PC-3 (cell line): Measurements from ENCODE around the gene IL17RB. TPM values are rescaled to one million over a fixed set of nuclear protein-coding genes. Genes with fewer than 3 reads are reported as not detected.

Source experiments
- ATAC-seq: fragments of 200-7000 bp; cut with Tn5 transposase; 2 replicates; pipeline ENCODE4 v1.9.1; 2020; ENCODE audit warnings: mild to moderate bottlenecking, moderate library complexity
- BruUV-seq: library from RNA; stranded (reverse); fragments of 400-500 nt; replicated peaks from 2 replicates; lab custom pipeline; 2021; lab: Mats Ljungman, UMichigan
- CTCF ChIA-PET: fragments of 300-600 bp; sonication (Branson Sonifier 250); formaldehyde crosslinking; loops from one replicate; lab custom pipeline; 2022; ENCODE audit warnings: antibody characterized with exemption; lab: Charles Lee
- POLR2A ChIA-PET: fragments of 300-600 bp; sonication (Branson Sonifier 250); formaldehyde crosslinking; loops from one replicate; lab custom pipeline; 2022; ENCODE audit warnings: antibody characterized with exemption; ENCODE audit not compliant: unreplicated experiment; lab: Charles Lee
- DNase-seq: peaks from one replicate; pipeline ENCODE4 v3.0.0-alpha.2; 2015
- H2AFZ ChIP-seq: fragments of 300-600 bp; sonication (generic); 2 replicates; pipeline ENCODE4 v1.6.0; 2016; ENCODE audit warnings: antibody characterized with exemption, low read length
- H3F3A ChIP-seq: fragments of 300-600 bp; sonication (generic); one replicate; pipeline ENCODE4 v1.6.0; 2017; ENCODE audit warnings: antibody characterized with exemption, low read length, control low read depth, mild to moderate bottlenecking; ENCODE audit not compliant: unreplicated experiment
- H3K27ac ChIP-seq: fragments of 300-600 bp; sonication (generic); 2 replicates; pipeline ENCODE4 v1.5.1; 2016; ENCODE audit warnings: mild to moderate bottlenecking, low read length
- H3K27me3 ChIP-seq: fragments of 300-600 bp; sonication (generic); 2 replicates; pipeline ENCODE4 v1.6.1; 2016; ENCODE audit warnings: low read length, mixed read lengths
- H3K36me3 ChIP-seq: fragments of 300-600 bp; sonication (generic); 2 replicates; pipeline ENCODE4 v1.6.1; 2016; ENCODE audit warnings: low read depth, mixed run types, low read length, mixed read lengths
- H3K4me1 ChIP-seq: fragments of 300-600 bp; sonication (generic); 2 replicates; pipeline ENCODE4 v1.5.1; 2016; ENCODE audit warnings: low read length; ENCODE audit not compliant: insufficient read depth
- H3K4me2 ChIP-seq: fragments of 300-600 bp; sonication (generic); 2 replicates; pipeline ENCODE4 v1.6.0; 2016; ENCODE audit warnings: low read length
- H3K4me3 ChIP-seq: fragments of 300-600 bp; sonication (generic); 2 replicates; pipeline ENCODE4 v1.5.1; 2016; ENCODE audit warnings: mild to moderate bottlenecking, low read length, mixed read lengths
- H3K79me2 ChIP-seq: fragments of 300-600 bp; sonication (generic); 2 replicates; pipeline ENCODE4 v1.6.1; 2017; ENCODE audit warnings: low read length, mixed read lengths
- H3K9ac ChIP-seq: fragments of 300-600 bp; sonication (generic); 2 replicates; pipeline ENCODE4 v1.6.0; 2016; ENCODE audit warnings: mild to moderate bottlenecking, low read length
- H3K9me2 ChIP-seq: fragments of 300-600 bp; sonication (generic); replicated peaks from 2 replicates; pipeline ENCODE4 v1.6.1; 2016; ENCODE audit warnings: mixed run types, low read length, mixed read lengths
- H3K9me3 ChIP-seq: fragments of 300-600 bp; sonication (generic); 2 replicates; pipeline ENCODE4 v1.6.1; 2016; ENCODE audit warnings: low read length, mixed read lengths
- H4K20me1 ChIP-seq: fragments of 300-600 bp; sonication (generic); 2 replicates; pipeline ENCODE4 v1.6.1; 2016; ENCODE audit warnings: low read length, mixed read lengths
- CTCF ChIP-seq: fragments of 300-600 bp; sonication (generic); conservative IDR thresholded peaks from 2 replicates; pipeline ENCODE4 v1.5.1; 2017; ENCODE audit warnings: antibody characterized with exemption, low read depth, mild to moderate bottlenecking, low read length
- EZH2 ChIP-seq: fragments of 300-600 bp; sonication (generic); IDR thresholded peaks from one replicate; pipeline ENCODE4 v1.6.1; 2017; ENCODE audit warnings: antibody characterized with exemption, mild to moderate bottlenecking, low read length; ENCODE audit not compliant: unreplicated experiment
- EZH2phosphoT487 ChIP-seq: fragments of 300-600 bp; sonication (generic); IDR thresholded peaks from 2 replicates; pipeline ENCODE4 v1.6.1; 2018; ENCODE audit warnings: mild to moderate bottlenecking, antibody characterized with exemption, low read length, borderline replicate concordance
- intact Hi-C: fragments of 100-400 bp; cut with micrococcal nuclease; formaldehyde crosslinking; loops from 2 replicates; pipeline ENCODE4 v1.9.0; 2023
- total RNA-seq: library from RNA; depleted of rRNA; stranded (reverse); fragments of >200 nt; gene quantifications from 2 replicates; pipeline ENCODE4 v1.2.3, GENCODE V29; 2014

The IL17RB gene
- total RNA-seq, 1 experiment from 2014 or later: 2.3 TPM

- Histone ChIP-seq H3K27me3 (no peaks in the 10 kb centered on the region), H2AFZ (no peak overlapping the region), H3K9me3 (no peaks in the 10 kb centered on the region), H3K36me3 (peaks cover 7% of the 10 kb centered on the region; the same call in 1 of the 2 replicates), H3K9me2 (no peaks in the 10 kb centered on the region), H3F3A (no peaks in the 10 kb centered on the region), H4K20me1 (no peaks in the 10 kb centered on the region), H3K4me1 (no peaks in the 10 kb centered on the region), H3K27ac (no peak overlapping the region), H3K9ac (no peak overlapping the region), H3K79me2 (no peaks in the 10 kb centered on the region), H3K4me2 (no peak overlapping the region), H3K4me3 (no peak overlapping the region)
- ATAC-seq (no peak), DNase-seq (no peak)
- POLR2A ChIA-PET: no interaction called here
- CTCF ChIA-PET: no interaction called here
- intact Hi-C loops: no loop called here
- no peak for TF ChIP-seq EZH2
- TF ChIP-seq EZH2phosphoT487: no peak
- no peak for TF ChIP-seq CTCF
- BruUV-seq: no TSS peak
These were observed 15.9 kb downstream of the IL17RB start for GRCh38 chr3:53862241-53862640.

GRCh38 chr3:53863145-53863544 lies 16.8 kb downstream of the IL17RB start:
- no peaks in the 10 kb centered on the region for H3F3A ChIP-seq
- H3K36me3 ChIP-seq: peaks cover 14% of the 10 kb centered on the region; the same call in 1 of the 2 replicates
- no peaks in the 10 kb centered on the region for H3K79me2 ChIP-seq
- no peak for DNase-seq
- H3K4me3 ChIP-seq: no peak overlapping the region
- no TSS peak for BruUV-seq
- H3K9me3 ChIP-seq: no peaks in the 10 kb centered on the region
- no peaks in the 10 kb centered on the region for H3K27me3 ChIP-seq
- POLR2A ChIA-PET: no interaction called here
- no peak overlapping the region for H3K9ac ChIP-seq
- H3K4me2 ChIP-seq: no peak overlapping the region
- no peaks in the 10 kb centered on the region for H3K4me1 ChIP-seq
- TF ChIP-seq EZH2: no peak
- TF ChIP-seq EZH2phosphoT487: no peak
- TF ChIP-seq CTCF: no peak
- no peaks in the 10 kb centered on the region for H3K9me2 ChIP-seq
- no peaks in the 10 kb centered on the region for H4K20me1 ChIP-seq
- no peak for ATAC-seq
- intact Hi-C loops: no loop called here
- H2AFZ ChIP-seq: no peak overlapping the region
- H3K27ac ChIP-seq: no peak overlapping the region
- CTCF ChIA-PET: no interaction called here

GRCh38 chr3:53865732-53866499 lies 19.5 kb downstream of the IL17RB start:
- H3K36me3 ChIP-seq: peaks cover 29% of the 10 kb centered on the region
- no peak overlapping the region for H3K9ac ChIP-seq
- ATAC-seq: no peak
- no peaks in the 10 kb centered on the region for H4K20me1 ChIP-seq
- DNase-seq: no peak
- no peak overlapping the region for H2AFZ ChIP-seq
- no peaks in the 10 kb centered on the region for H3F3A ChIP-seq
- intact Hi-C loops: no loop called here
- no peaks in the 10 kb centered on the region for H3K9me3 ChIP-seq
- no peaks in the 10 kb centered on the region for H3K4me1 ChIP-seq
- TF ChIP-seq EZH2phosphoT487 (no peak), CTCF (no peak), EZH2 (no peak)
- H3K27me3 ChIP-seq: no peaks in the 10 kb centered on the region
- no peaks in the 10 kb centered on the region for H3K79me2 ChIP-seq
- no TSS peak for BruUV-seq
- no peak overlapping the region for H3K4me3 ChIP-seq
- no peak overlapping the region for H3K27ac ChIP-seq
- no peak overlapping the region for H3K4me2 ChIP-seq
- ChIA-PET POLR2A (no interaction called here), CTCF (no interaction called here)
- no peaks in the 10 kb centered on the region for H3K9me2 ChIP-seq
